ENCODE measurements around the gene EPHA1.
"Not testable (repeated sequence)": the region's sequence is repeated elsewhere in the genome, so short reads cannot be mapped to it uniquely, and the experiment has no call there.

The EPHA1 gene

GRCh38 chr7:143431109-143431508, 22.5 kb upstream of the EPHA1 start:
- DNase-seq (ENCODE audit: low read depth), result no peak

GRCh38 chr7:143429770-143430698, 21.4 kb upstream of the EPHA1 start:
- DNase-seq (ENCODE audit: low read depth), result no peak

GRCh38 chr7:143426479-143427142, 18.0 kb upstream of the EPHA1 start:
- no peak for DNase-seq (ENCODE audit: low read depth)

- DNase-seq (ENCODE audit: low read depth), result not testable (repeated sequence)
These were observed 15.8 kb upstream of the EPHA1 start for GRCh38 chr7:143424476-143424875.

GRCh38 chr7:143422033-143422432, 13.4 kb upstream of the EPHA1 start:
- no peak for DNase-seq (ENCODE audit: low read depth)

GRCh38 chr7:143420624-143421023, 12.0 kb upstream of the EPHA1 start:
- DNase-seq (ENCODE audit: low read depth), result not testable (repeated sequence)

DNA sequence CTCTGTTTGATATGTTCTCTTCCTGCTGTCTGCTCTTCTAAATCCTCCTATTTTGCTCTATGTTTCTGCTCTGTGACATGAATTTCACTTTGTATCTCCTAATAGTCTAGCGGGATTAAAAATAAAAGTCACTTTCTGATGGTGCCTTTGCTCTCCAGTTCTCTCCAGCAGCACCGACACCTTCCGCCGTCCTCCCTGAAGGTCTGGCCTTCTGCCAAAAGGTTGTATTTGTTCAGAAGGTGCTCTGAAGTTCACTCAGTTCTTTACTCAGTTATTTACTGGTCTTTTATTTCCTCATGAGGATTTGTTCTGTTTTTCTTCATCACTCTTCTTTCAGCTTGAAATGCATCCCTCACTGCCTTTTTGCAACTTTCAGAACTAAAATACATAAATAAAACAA, 11.2 kb upstream of the EPHA1 start:
- no peak for DNase-seq (ENCODE audit: low read depth)

GRCh38 chr7:143418681-143419458, 10.2 kb upstream of the EPHA1 start:
- DNase-seq (ENCODE audit: low read depth), result no peak

- no peak for DNase-seq (ENCODE audit: low read depth)
These were observed 9.2 kb upstream of the EPHA1 start for GRCh38 chr7:143417734-143418383.

DNA sequence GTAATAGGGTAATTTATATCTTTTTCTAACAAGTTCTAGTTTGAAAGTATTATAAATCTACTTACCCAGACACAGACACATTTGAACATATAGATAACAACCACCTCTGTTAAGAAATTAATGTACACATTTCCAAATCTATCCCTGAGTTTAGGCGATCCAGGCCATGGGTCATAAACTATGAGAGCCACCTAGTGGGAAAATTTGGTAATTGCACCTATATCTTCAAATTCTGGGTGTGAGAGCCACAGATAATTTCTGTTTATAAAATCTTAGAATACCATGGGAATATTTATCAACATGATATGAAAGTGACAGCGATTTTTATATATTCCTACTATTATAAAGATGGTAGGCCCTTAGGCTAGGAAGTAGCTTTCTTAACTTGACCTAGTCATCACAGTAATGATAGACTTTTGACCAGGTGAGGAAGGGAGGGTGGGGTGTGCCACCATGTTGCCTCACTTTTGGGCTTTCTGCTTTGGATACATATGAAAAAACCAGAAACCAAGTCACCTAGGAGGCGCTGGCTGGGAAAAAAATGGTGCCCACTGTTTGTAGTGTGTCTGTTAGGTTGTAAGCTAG, 8.0 kb upstream of the EPHA1 start:
- no peak for DNase-seq (ENCODE audit: low read depth)

DNA sequence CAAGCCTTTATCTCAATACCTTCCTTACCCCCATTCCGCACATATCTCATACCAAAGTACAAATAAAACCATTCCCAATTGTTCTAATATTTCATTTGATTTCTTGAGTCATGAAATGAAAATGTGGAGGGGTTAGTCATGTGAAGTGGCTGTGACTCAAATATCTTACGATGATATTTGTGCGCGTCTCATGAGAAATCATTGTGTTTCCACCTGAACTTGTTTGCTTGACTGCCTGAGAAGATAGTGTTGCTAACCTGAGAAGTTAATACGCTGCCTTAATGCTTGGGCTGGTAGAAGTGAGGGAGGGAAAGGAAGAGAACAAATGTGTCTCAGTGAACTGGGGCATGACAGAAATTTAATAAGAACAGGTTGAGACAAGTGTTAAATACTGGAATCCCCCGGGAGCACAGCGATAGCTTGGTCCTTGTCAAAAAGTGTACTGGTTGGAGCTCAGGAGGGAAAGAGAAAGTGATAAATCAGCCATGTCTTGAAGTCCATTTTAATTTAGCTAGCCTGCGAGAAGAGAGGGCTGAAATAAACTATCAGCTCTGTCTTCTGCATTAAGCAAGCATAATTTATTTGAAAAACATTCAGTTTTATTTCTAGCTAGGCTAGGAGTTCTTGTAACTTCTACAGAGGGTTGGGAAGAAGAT, 7.2 kb upstream of the EPHA1 start:
- DNase-seq (ENCODE audit: low read depth), result no peak

GRCh38 chr7:143415209-143415608, 6.6 kb upstream of the EPHA1 start:
- DNase-seq (ENCODE audit: low read depth), result not testable (repeated sequence)

DNA sequence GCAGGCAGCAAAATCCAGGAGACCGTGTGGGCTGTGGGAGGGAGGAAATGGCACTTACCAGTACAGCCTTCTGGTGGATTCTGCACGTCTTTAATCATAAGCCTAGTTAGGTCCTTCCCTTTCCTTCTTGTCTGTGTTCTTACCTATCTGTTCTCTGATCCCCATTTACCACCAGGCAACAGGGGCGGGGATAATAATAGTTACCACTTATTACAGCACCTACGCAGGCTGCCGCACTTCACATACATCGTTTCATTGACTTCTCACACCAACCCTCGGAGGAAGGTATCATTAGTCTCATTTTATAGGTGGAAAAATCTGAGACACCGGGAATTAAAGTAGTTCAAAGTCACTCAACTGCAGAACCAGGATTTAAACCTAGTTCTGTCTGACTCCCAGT, 4.5 kb upstream of the EPHA1 start:
- no peak for DNase-seq (ENCODE audit: low read depth)

DNA sequence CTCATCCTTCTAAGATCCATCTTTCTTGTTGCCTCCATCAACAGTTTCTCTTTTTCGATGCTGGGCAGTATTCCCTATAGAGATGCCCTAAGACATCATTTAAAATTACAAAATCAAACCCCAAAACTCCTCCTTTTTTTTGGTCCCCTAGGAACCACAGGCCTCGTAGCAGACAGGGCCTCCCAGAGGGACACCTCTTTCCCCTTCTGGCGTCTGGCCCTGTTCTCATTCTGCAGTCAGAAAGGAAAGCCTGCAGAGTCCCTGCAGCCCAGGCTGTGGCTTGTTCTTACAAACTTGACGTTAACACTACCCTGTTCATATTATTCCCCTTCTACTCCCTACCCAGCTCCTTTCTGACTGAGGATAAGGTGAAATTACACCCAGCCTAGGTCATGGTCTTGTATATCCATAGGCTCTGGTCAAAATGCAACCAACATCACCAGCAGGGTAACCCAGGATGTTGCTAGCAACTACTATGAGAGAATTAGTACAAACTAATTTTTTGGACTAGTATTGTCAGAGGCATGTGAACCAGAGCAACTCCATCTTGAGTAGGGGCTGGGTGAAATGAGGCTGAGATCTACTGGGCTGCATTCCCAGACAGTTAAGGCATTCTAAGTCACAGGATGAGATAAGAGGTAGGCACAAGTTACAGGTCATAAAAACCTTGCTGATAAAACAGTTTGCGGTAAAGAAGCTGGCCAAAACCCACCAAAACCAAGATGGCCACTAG, 3.5 kb upstream of the EPHA1 start:
- no peak for DNase-seq (ENCODE audit: low read depth)

- DNase-seq (ENCODE audit: low read depth), result no peak
These were observed 1.9 kb upstream of the EPHA1 start for GRCh38 chr7:143410521-143411004.

GRCh38 chr7:143408252-143408685, 387 bp downstream of the EPHA1 start:
- no peak for DNase-seq (ENCODE audit: low read depth)

GRCh38 chr7:143407287-143408251, 1.1 kb downstream of the EPHA1 start:
- DNase-seq (ENCODE audit: low read depth), result no peak

GRCh38 chr7:143406002-143406357, 2.7 kb downstream of the EPHA1 start:
- DNase-seq (ENCODE audit: low read depth), result no peak
